A549 (cell line): ENCODE results near the gene C1QBP. TPM values are rescaled to one million over a fixed set of nuclear protein-coding genes. Genes with fewer than 3 reads are reported as not detected.

Experiments
- CBX2 ChIP-seq: fragments of 200-600 bp; sonication (generic); IDR thresholded peaks from 2 replicates; pipeline ENCODE4 v1.6.1; 2016; ENCODE audit warnings: low read depth, mild to moderate bottlenecking, borderline replicate concordance
- CBX8 ChIP-seq: fragments of 200-600 bp; sonication (generic); IDR thresholded peaks from 2 replicates; pipeline ENCODE4 v1.6.1; 2016
- CEBPB ChIP-seq, 2 experiments: fragments of >200 bp in 1 of 2; sonication (Bioruptor Twin) in 1 of 2; formaldehyde crosslinking in 1 of 2; IDR thresholded peaks; 2 replicates each; pipeline ENCODE4 v1.6.1; 2012 to 2016
- CHD4 ChIP-seq: fragments of 200-600 bp; sonication (generic); IDR thresholded peaks from 2 replicates; pipeline ENCODE4 v1.6.1; 2016; ENCODE audit warnings: antibody characterized with exemption, mild to moderate bottlenecking, borderline replicate concordance
- EHMT2 ChIP-seq: fragments of 200-600 bp; sonication (generic); IDR thresholded peaks from 2 replicates; pipeline ENCODE4 v1.6.1; 2016; ENCODE audit warnings: antibody characterized with exemption, low read depth, mild to moderate bottlenecking, moderate library complexity
- FOSL2 ChIP-seq, 2 experiments: fragments of 450-650 bp in 1 of 2; fragments of >200 bp in 1 of 2; sonication (Bioruptor Twin) in 1 of 2; formaldehyde crosslinking; IDR thresholded peaks; 2 replicates each; pipeline versions ENCODE4 v1.5.0 to v1.6.1; 2016 to 2020; ENCODE audit warnings: mild to moderate bottlenecking in 1 of 2, moderate library complexity in 1 of 2
- FOXS1 ChIP-seq: fragments of 250-450 bp; sonication (Bioruptor Pico); IDR thresholded peaks from 2 replicates; pipeline ENCODE4 v1.5.0; 2020; ENCODE audit warnings: mild to moderate bottlenecking, moderate library complexity
- HDAC2 ChIP-seq: fragments of 200-600 bp; sonication (generic); IDR thresholded peaks from 2 replicates; pipeline ENCODE4 v1.6.1; 2016
- HOXB13 ChIP-seq: fragments of 250-450 bp; sonication (Bioruptor Pico); IDR thresholded peaks from 2 replicates; pipeline ENCODE4 v1.5.0; 2020; ENCODE audit warnings: low read depth, mild to moderate bottlenecking, moderate library complexity
- HOXB5 ChIP-seq: fragments of 250-450 bp; sonication (Bioruptor Pico); IDR thresholded peaks from 2 replicates; pipeline ENCODE4 v1.5.0; 2020; ENCODE audit warnings: mild to moderate bottlenecking, moderate library complexity
- JUN ChIP-seq, 2 experiments: fragments of >200 bp; sonication (Bioruptor Twin); formaldehyde crosslinking; IDR thresholded peaks; 2 replicates in 1 of 2; 3 replicates in 1 of 2; pipeline ENCODE4 v1.6.1; 2016 to 2017
- JUNB ChIP-seq: fragments of >200 bp; sonication (Bioruptor Twin); formaldehyde crosslinking; IDR thresholded peaks from 2 replicates; pipeline ENCODE4 v1.6.1; 2016
- KDM5A ChIP-seq: fragments of 200-600 bp; sonication (generic); IDR thresholded peaks from 2 replicates; pipeline ENCODE4 v1.6.1; 2016; ENCODE audit warnings: antibody characterized with exemption, mild to moderate bottlenecking
- MAFK ChIP-seq: fragments of 450-650 bp; IDR thresholded peaks from 2 replicates; pipeline ENCODE4 v1.6.1; 2014; ENCODE audit not compliant: partially characterized antibody
- MAZ ChIP-seq: fragments of 150-350 bp; IDR thresholded peaks from 2 replicates; pipeline ENCODE4 v1.6.1; 2014; ENCODE audit warnings: antibody characterized with exemption, low read depth, low read length, borderline replicate concordance
- MYC ChIP-seq: IDR thresholded peaks from 2 replicates; pipeline ENCODE4 v1.6.1; 2012; ENCODE audit warnings: mild to moderate bottlenecking, inconsistent platforms, low read length, improper control_type of control experiment, borderline replicate concordance
- POLR2AphosphoS2 ChIP-seq: conservative IDR thresholded peaks from 2 replicates; pipeline ENCODE4 v1.6.1; 2012; ENCODE audit warnings: low read length, improper control_type of control experiment, inconsistent platforms
- RAD21 ChIP-seq, 2 experiments: fragments of >200 bp in 1 of 2; sonication (Bioruptor Twin) in 1 of 2; formaldehyde crosslinking in 1 of 2; IDR thresholded peaks in 1 of 2; conservative IDR thresholded peaks in 1 of 2; 2 replicates in 1 of 2; 3 replicates in 1 of 2; pipeline ENCODE4 v1.6.1; 2012 to 2018; ENCODE audit warnings: inconsistent platforms in 1 of 2
- RCOR1 ChIP-seq: fragments of 150-350 bp; IDR thresholded peaks from 2 replicates; pipeline ENCODE4 v1.6.1; 2014; ENCODE audit warnings: antibody characterized with exemption, low read length, low read depth
- RNF2 ChIP-seq: fragments of 200-600 bp; sonication (generic); IDR thresholded peaks from 2 replicates; pipeline ENCODE4 v1.6.1; 2016; ENCODE audit warnings: low read depth, mild to moderate bottlenecking, antibody characterized with exemption, moderate library complexity, borderline replicate concordance
- SREBF2 ChIP-seq: fragments of 450-650 bp; IDR thresholded peaks from 2 replicates; pipeline ENCODE4 v1.6.1; 2014; ENCODE audit warnings: mild to moderate bottlenecking, moderate library complexity
- TFCP2L1 ChIP-seq: fragments of 250-450 bp; sonication (Bioruptor Pico); IDR thresholded peaks from 2 replicates; pipeline ENCODE4 v1.5.0; 2021; ENCODE audit warnings: mild to moderate bottlenecking
- TP53 ChIP-seq: fragments of 250-450 bp; sonication (Bioruptor Pico); IDR thresholded peaks from 2 replicates; pipeline ENCODE4 v1.5.0; 2021; ENCODE audit warnings: mild to moderate bottlenecking, moderate library complexity
- ZFP36 ChIP-seq: fragments of 450-650 bp; IDR thresholded peaks from 2 replicates; pipeline ENCODE4 v1.6.1; 2014; ENCODE audit warnings: borderline replicate concordance; ENCODE audit not compliant: partially characterized antibody
- polyA plus RNA-seq, 4 experiments: library from polyadenylated mRNA; depleted of rRNA in 3 of 4; stranded (reverse); fragments of >200 nt; fragmentation: RNase III in 1 of 4; extraction: RNeasy Plus Mini Kit Qiagen cat#74134 plus additional on column Dnase treatment in 1 of 4; gene quantifications; 2 replicates in 3 of 4; 3 replicates in 1 of 4; pipeline ENCODE4 v1.2.3, GENCODE V29; 2011 to 2017
- TF ChIP-seq, protein P1 (sequence below): fragments of 200-600 bp; sonication (generic); IDR thresholded peaks from 2 replicates; pipeline ENCODE4 v1.6.1; 2016; ENCODE audit warnings: antibody characterized with exemption, mild to moderate bottlenecking, moderate library complexity
- TF ChIP-seq, protein P2 (sequence below): fragments of >200 bp; sonication (Bioruptor Twin); formaldehyde crosslinking; IDR thresholded peaks from 3 replicates; pipeline ENCODE4 v1.6.1; 2016
- TF ChIP-seq, protein P3 (sequence below): IDR thresholded peaks from 2 replicates; pipeline ENCODE4 v1.6.1; 2012
- TF ChIP-seq, protein P4 (sequence below): fragments of 150-350 bp; IDR thresholded peaks from 2 replicates; pipeline ENCODE4 v1.6.1; 2014; ENCODE audit warnings: low read depth, mild to moderate bottlenecking, low read length
- TF ChIP-seq, protein P5 (sequence below): fragments of >200 bp; sonication (Bioruptor Twin); formaldehyde crosslinking; IDR thresholded peaks from 2 replicates; pipeline ENCODE4 v1.6.1; 2016
- TF ChIP-seq, protein P6 (sequence below): IDR thresholded peaks from 2 replicates; pipeline ENCODE4 v1.6.1; 2012; ENCODE audit warnings: low read depth, borderline replicate concordance
- TF ChIP-seq, protein P7 (sequence below): fragments of >200 bp; sonication (Bioruptor Twin); formaldehyde crosslinking; IDR thresholded peaks from 3 replicates; pipeline ENCODE4 v1.5.1; 2016

Gene C1QBP
- polyA plus RNA-seq, 2 of the 4 experiments (the other 2 are of a cell fraction) = 557 to 683 TPM

DNA sequence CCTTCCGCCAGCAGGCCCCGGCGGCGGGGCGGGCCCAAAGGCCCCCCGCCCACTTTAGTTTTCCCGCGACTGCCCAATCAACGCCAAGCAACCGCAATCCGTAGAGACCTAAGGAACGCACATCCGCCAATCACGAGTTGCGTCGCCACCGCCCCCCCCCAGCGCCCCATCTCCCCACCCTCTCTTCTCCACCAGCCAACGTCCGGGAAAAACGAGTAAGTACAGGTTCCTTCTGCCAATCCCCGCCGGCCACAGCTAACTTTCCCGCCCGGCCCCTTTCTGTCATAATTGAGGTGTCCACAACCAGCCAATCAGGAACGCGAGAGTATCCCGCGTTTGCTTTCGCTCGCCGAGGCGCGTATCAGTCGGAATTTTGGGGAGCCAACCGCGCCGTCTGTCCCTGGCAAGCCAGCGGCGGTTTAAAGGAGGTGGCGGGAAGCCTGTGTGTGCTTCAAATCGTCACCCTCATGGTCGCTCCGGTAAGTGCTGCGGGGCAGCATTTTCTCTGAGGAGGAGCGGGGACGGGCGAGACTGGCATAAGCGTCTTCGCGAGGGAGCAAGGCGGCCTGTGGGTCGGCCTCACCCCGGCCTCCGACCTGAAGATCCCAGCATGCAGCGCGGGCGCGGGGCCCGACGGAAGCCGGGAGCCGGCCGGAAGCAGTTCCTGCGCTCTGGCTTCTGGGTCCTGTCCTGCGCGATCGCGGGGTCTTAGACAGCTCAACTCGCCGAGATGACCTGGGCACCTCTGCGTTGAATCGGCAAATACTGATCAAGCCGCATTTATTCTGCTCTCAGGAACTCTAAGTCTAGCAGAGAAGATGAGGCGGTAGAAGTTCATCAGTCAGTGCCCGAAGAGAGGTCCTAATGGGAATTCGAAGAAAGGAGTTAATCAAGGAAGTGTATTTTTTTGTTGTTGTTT lies 47.5 kb upstream of the C1QBP start, which contains the start of gene MIS12 (continued):
- TF ChIP-seq, protein P1, sequence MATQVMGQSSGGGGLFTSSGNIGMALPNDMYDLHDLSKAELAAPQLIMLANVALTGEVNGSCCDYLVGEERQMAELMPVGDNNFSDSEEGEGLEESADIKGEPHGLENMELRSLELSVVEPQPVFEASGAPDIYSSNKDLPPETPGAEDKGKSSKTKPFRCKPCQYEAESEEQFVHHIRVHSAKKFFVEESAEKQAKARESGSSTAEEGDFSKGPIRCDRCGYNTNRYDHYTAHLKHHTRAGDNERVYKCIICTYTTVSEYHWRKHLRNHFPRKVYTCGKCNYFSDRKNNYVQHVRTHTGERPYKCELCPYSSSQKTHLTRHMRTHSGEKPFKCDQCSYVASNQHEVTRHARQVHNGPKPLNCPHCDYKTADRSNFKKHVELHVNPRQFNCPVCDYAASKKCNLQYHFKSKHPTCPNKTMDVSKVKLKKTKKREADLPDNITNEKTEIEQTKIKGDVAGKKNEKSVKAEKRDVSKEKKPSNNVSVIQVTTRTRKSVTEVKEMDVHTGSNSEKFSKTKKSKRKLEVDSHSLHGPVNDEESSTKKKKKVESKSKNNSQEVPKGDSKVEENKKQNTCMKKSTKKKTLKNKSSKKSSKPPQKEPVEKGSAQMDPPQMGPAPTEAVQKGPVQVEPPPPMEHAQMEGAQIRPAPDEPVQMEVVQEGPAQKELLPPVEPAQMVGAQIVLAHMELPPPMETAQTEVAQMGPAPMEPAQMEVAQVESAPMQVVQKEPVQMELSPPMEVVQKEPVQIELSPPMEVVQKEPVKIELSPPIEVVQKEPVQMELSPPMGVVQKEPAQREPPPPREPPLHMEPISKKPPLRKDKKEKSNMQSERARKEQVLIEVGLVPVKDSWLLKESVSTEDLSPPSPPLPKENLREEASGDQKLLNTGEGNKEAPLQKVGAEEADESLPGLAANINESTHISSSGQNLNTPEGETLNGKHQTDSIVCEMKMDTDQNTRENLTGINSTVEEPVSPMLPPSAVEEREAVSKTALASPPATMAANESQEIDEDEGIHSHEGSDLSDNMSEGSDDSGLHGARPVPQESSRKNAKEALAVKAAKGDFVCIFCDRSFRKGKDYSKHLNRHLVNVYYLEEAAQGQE = no peak
- TF ChIP-seq FOXS1 (CRISPR knock-in tag) (0 out of 2 replicates have a peak, but pooled peaks have one; percentile 12), RCOR1 (no peak), HDAC2 (0 out of 2 replicates have a peak, but pooled peaks have one; percentile 39), TP53 (peak; percentile 66), CHD4 (no peak), JUNB (no peak), MAFK (no peak), HOXB5 (peak; percentile 95), POLR2AphosphoS2 (no peak), CEBPB (IDR thresholded peaks at IDR 0.05) (no peak), ZFP36 (no peak), KDM5A (no peak; the same call in 1 of the 2 replicates), JUN (IDR thresholded peaks at IDR 0.05) (peak in 1 of 2 experiments; percentile 82; a peak in 4 of 5 replicates), HOXB13 (peak; percentile 96), CBX2 (no peak), TFCP2L1 (CRISPR knock-in tag) (peak; percentile 95), CBX8 (no peak), MAZ (peak; percentile 19; the same call in 1 of the 2 replicates), FOSL2 (IDR thresholded peaks at IDR 0.05) (no peak), FOSL2 (CRISPR knock-in tag; IDR thresholded peaks at IDR 0.05) (no peak), MYC (peak; percentile 51; the same call in 1 of the 2 replicates), EHMT2 (no peak), SREBF2 (no peak), RNF2 (no peak; the same call in 1 of the 2 replicates), RAD21 (conservative IDR thresholded peaks at IDR 0.05 in 1 of 2, IDR thresholded peaks at IDR 0.05 in 1 of 2) (no peak)
- TF ChIP-seq, protein P2, sequence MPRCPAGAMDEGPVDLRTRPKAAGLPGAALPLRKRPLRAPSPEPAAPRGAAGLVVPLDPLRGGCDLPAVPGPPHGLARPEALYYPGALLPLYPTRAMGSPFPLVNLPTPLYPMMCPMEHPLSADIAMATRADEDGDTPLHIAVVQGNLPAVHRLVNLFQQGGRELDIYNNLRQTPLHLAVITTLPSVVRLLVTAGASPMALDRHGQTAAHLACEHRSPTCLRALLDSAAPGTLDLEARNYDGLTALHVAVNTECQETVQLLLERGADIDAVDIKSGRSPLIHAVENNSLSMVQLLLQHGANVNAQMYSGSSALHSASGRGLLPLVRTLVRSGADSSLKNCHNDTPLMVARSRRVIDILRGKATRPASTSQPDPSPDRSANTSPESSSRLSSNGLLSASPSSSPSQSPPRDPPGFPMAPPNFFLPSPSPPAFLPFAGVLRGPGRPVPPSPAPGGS = no peak; the same call in 1 of the 3 replicates
- TF ChIP-seq, protein P3, sequence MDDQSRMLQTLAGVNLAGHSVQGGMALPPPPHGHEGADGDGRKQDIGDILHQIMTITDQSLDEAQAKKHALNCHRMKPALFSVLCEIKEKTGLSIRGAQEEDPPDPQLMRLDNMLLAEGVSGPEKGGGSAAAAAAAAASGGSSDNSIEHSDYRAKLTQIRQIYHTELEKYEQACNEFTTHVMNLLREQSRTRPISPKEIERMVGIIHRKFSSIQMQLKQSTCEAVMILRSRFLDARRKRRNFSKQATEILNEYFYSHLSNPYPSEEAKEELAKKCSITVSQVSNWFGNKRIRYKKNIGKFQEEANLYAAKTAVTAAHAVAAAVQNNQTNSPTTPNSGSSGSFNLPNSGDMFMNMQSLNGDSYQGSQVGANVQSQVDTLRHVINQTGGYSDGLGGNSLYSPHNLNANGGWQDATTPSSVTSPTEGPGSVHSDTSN = peak; percentile 21; the same call in 1 of the 2 replicates
- TF ChIP-seq, protein P4, sequence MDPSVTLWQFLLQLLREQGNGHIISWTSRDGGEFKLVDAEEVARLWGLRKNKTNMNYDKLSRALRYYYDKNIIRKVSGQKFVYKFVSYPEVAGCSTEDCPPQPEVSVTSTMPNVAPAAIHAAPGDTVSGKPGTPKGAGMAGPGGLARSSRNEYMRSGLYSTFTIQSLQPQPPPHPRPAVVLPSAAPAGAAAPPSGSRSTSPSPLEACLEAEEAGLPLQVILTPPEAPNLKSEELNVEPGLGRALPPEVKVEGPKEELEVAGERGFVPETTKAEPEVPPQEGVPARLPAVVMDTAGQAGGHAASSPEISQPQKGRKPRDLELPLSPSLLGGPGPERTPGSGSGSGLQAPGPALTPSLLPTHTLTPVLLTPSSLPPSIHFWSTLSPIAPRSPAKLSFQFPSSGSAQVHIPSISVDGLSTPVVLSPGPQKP = no peak
- TF ChIP-seq, protein P5, sequence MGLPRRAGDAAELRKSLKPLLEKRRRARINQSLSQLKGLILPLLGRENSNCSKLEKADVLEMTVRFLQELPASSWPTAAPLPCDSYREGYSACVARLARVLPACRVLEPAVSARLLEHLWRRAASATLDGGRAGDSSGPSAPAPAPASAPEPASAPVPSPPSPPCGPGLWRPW = no peak
- TF ChIP-seq, protein P6, sequence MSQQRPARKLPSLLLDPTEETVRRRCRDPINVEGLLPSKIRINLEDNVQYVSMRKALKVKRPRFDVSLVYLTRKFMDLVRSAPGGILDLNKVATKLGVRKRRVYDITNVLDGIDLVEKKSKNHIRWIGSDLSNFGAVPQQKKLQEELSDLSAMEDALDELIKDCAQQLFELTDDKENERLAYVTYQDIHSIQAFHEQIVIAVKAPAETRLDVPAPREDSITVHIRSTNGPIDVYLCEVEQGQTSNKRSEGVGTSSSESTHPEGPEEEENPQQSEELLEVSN = peak; percentile 100
- TF ChIP-seq, protein P7, sequence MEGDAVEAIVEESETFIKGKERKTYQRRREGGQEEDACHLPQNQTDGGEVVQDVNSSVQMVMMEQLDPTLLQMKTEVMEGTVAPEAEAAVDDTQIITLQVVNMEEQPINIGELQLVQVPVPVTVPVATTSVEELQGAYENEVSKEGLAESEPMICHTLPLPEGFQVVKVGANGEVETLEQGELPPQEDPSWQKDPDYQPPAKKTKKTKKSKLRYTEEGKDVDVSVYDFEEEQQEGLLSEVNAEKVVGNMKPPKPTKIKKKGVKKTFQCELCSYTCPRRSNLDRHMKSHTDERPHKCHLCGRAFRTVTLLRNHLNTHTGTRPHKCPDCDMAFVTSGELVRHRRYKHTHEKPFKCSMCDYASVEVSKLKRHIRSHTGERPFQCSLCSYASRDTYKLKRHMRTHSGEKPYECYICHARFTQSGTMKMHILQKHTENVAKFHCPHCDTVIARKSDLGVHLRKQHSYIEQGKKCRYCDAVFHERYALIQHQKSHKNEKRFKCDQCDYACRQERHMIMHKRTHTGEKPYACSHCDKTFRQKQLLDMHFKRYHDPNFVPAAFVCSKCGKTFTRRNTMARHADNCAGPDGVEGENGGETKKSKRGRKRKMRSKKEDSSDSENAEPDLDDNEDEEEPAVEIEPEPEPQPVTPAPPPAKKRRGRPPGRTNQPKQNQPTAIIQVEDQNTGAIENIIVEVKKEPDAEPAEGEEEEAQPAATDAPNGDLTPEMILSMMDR = no peak
